Esophagus squamous epithelium (tissue), 4 donors: ENCODE results near the gene CFB.

ENCODE experiments used
- CTCF ChIP-seq, 6 experiments: fragments of 450-650 bp in 4 of 6; fragments of 200-600 bp in 2 of 6; sonication (generic) in 2 of 6; IDR thresholded peaks; one replicate each; pipeline ENCODE4 v1.5.1; 2016 to 2019; ENCODE audit warnings: antibody characterized with exemption in 6 of 6, mild to moderate bottlenecking in 4 of 6, moderate library complexity in 4 of 6
- POLR2A ChIP-seq, 4 donors: fragments of 450-650 bp; IDR thresholded peaks; one replicate each; pipeline ENCODE4 v1.6.1; 2017; ENCODE audit warnings: antibody characterized with exemption in 4 of 4, mild to moderate bottlenecking in 4 of 4, moderate library complexity in 3 of 4

GRCh38 chr6:31961616-31962015 lies 15.7 kb downstream of the CFB start:
- TF ChIP-seq CTCF (IDR thresholded peaks at IDR 0.05) (no peak), POLR2A (IDR thresholded peaks at IDR 0.05) (no peak)
